Tongue (tissue), 2 donors: ENCODE measurements around the gene MBTPS1. TPM values are rescaled to one million over a fixed set of nuclear protein-coding genes. Genes with fewer than 3 reads are reported as not detected.
A peak's percentile ranks its signal among the peaks of the same experiment; 100 is the strongest.

ENCODE experiments used
- DNase-seq: peaks from one replicate; pipeline ENCODE4 v3.0.0-alpha.2; 2015
- total RNA-seq: library from RNA; depleted of rRNA; stranded (reverse); fragments of >200 nt; gene quantifications from one replicate; pipeline ENCODE4 v1.2.3, GENCODE V29; 2014

MBTPS1 gene
- total RNA-seq, 1 donor from 2014 or later = 96.9 TPM

GRCh38 chr16:84052071-84052622, 64.6 kb downstream of the MBTPS1 start:
- DNase-seq = no peak

DNA sequence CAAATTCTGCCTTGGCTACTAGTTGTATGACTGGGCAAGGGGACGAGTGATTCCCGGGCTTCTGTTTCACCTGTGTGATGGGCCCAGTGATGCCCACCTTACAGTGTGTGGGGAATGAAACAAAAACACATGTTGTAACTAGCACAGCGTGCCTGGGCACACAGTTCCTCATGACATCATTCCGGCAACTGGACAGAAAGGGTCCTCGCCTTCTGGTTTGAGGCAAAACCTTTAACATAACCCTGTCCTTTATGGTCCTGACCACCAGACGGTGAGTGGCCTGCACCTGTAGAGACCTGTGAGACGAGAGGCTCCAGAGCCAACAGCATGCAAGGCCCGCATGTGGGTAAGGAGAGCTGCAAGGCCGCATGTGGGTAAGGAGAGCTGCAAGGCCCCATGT, 66.4 kb downstream of the MBTPS1 start:
- DNase-seq = no peak

- DNase-seq = no peak
Measured at GRCh38 chr16:84049403-84050060, 67.2 kb downstream of the MBTPS1 start.

DNA sequence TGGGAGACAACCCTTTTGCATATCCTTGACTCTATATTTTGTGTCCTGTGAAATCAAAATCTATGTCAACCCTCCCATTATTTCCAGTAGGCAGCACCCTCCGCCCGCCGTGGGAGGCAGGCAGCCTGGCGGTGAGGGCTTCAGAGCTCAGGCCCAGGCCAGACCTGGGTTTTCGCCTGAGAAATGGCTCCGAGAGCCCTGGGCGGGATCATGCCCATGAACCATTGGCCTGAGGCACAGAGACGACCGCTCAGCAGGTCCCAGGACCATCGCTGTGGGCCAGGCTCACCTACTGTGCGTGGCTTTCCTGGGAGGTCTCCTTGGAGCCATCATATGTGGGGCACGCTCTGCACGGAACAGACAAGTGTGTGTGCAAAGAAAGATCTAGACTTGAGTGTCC, 67.9 kb downstream of the MBTPS1 start:
- no peak for DNase-seq

- DNase-seq = no peak
Measured at GRCh38 chr16:84048270-84048669, 68.5 kb downstream of the MBTPS1 start.

- no peak for DNase-seq
Measured at GRCh38 chr16:84047626-84048025, 69.1 kb downstream of the MBTPS1 start.

- no peak for DNase-seq
Measured at GRCh38 chr16:84047206-84047605, 69.5 kb downstream of the MBTPS1 start.

GRCh38 chr16:84045818-84046470, 70.8 kb downstream of the MBTPS1 start:
- DNase-seq = no peak

GRCh38 chr16:84045001-84045817, 71.5 kb downstream of the MBTPS1 start:
- no peak for DNase-seq

DNA sequence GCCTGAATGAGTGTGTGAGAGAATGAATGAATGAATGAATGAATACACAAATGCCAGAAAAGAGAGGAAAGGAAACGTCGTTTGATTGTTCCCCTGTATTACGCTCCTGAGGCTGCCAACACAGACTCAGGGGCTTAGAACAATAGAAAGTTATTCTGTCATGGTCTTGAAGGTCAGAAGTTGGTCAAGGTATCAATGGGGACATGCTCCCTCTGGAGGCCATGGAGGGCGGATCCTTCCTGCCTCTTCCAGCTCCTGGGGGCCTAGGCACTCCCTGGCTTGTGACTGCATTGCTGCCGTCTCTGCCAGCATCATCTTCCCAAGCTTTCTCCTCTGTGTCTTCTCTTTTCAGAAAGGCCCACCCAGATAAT, 72.6 kb downstream of the MBTPS1 start:
- no peak for DNase-seq

GRCh38 chr16:84043486-84044117, 73.1 kb downstream of the MBTPS1 start:
- DNase-seq = no peak

- no peak for DNase-seq
Measured at GRCh38 chr16:84042879-84043485, 73.8 kb downstream of the MBTPS1 start.

DNA sequence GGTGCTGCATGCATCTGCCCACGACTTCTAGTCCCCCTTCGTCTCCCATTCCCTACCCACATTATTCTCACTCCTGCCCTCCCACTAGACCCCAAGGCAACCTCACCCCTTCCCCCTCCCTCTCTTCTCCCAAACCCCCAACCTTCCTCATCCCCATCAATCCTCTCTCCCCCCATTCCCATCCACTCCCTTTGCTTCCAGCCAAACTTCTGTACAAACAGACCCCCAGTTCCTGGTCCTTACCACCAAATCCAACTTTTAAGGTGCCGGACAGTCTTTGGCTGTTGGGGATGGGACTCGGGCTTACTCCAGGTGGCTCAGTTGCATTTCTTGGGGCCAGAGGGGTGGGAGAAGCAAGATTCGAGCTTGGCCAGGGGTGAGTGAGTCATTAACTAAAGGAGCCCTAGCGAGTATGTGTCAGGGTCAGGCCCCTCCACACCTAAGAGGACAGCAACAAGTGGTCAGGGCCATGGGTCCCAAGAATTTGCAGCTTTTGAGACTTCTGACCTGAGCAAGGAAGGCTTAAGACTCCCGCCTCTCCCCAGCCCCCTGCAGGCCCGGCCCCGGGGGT, 74.3 kb downstream of the MBTPS1 start, which contains the start of gene SLC38A8:
Gene SLC38A8 (minus strand): TSS at position 488 of the 571 bp plus-strand sequence. CDS start 638 bp downstream, outside the sequence.
- DNase-seq = no peak

DNA sequence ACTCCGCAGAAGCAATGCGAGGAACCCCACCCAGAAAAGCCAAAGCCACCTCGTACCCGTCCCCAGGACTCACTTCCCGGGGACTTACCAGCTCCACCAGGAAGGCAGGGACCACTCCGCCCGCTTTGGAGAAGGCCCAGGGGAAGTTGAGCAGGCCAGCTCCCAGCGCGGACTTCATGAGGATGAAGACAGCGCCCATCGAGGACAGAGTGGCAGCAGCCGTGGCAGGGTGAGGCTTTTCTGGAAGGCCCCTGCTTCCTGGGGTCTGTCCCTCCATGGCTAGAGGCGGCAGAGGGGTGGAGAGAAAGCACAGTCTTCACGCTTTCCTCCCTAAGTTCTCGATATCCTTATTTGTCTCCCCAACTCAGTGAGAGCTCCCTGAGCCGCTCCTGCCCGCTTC, 74.9 kb downstream of the MBTPS1 start:
- DNase-seq = no peak

GRCh38 chr16:84040823-84041820, 75.6 kb downstream of the MBTPS1 start:
- DNase-seq = peak; percentile 94

DNA sequence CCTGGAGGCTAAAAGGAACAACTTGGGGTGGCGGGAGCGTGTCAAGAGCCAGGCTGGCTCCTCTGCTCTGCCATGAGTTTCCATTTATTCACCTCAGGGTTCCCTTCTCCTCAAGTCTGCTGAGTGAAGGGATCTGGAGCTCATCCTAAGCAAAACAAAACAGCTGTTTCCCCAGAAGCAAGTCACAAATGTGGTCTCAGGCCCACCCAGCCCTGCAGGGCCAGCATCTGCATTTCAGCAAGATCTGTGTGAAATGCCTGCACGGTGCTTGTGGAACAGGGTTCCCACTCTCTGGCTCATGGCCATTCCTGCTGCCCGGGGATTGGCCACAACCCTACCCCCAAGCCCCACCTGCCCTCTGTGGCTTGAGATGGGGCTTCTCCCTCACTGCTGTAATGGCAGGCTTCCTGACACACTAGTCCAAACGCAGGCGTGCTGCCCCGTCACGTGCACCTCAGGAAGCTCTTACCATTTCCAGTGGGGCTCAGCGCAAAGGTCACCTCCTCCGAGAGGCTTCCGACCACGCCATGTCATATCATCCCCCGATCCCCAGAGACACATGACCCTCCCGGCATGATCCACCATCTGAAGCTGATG, 76.4 kb downstream of the MBTPS1 start:
- DNase-seq = peak; percentile 69

- DNase-seq = no peak
Measured at GRCh38 chr16:84039696-84040095, 77.0 kb downstream of the MBTPS1 start.

DNA sequence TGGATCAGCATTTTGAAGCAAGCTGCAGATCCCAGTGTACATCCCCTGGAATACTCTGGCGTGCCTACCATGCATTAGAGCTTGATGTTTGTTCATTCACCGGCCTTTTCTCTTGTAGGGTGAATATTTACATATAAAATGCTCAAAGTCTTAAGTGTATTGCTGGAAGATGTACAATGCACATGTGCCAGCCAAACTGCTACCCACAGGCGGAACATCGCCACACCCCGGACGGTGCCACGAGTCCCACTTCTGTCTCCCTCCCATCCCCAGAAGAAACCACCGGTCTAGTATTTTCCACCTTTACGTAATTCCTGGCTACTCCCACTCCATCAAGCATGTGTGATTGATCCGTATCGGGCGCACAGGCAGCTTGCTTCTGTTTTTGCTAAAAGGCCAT, 78.3 kb downstream of the MBTPS1 start:
- no peak for DNase-seq

GRCh38 chr16:84036982-84037425, 79.7 kb downstream of the MBTPS1 start:
- no peak for DNase-seq

DNA sequence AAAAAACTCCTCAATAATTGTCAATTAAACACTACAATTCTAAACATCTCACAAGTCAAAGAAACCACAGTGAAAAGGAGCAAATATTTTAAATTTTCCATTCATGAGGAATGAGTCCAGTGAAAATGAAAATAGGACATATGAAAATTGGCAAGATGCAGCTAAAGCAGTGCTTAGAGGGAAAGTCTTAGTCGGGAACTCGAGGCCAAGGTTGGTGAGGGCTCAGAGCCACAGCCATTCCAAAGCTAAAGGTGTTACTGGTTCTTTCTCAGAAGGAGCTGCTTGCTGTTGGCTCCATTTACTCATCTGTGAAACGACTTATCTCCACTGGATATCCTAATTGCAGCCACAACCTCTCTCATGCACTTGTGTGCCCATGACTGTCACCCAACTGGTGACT, 80.6 kb downstream of the MBTPS1 start:
- DNase-seq = no peak
